NB4 (cell line): ENCODE measurements around the gene SUN2.

Experiments
- MYC ChIP-seq: IDR thresholded peaks from 2 replicates; pipeline ENCODE4 v1.6.1; 2011; ENCODE audit warnings: low read depth, low read length
- POLR2A ChIP-seq: IDR thresholded peaks from 2 replicates; pipeline ENCODE4 v1.6.1; 2011; ENCODE audit warnings: mild to moderate bottlenecking; ENCODE audit not compliant: insufficient read length; ENCODE audit errors: extremely low read depth
- TF ChIP-seq, protein P1 (sequence below): IDR thresholded peaks from one replicate; pipeline ENCODE4 v1.5.1; 2012; ENCODE audit warnings: low read depth, low read length

DNA sequence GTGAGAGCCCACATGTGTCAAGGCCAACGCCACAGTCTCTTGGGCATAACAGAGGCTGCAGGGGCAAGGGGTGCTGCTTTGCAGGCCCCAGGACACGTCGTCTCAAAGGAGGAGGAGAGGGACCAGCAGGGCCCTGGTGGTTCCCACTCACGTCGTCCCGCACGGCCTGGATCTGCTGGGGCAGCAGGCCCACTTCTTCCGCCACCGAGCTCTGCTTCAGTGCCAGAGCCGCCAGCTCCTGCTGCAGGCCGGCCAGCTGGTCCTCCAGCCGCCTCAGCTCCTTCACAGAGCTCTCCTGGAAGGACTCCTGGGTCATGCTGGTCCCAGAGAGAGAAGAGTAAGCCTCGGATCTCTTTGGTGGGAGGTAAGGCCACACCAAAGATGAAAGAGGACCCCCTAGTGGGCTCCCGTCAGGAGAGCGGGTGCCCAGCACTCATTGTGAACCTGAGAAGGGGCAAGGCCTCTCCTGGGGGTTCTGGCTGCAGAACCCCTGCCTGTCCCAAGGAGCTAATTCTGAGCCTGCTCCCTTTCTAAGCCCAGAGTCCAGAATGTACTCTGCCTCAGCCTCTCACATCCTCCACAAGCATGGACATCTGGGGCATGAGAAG, 15.6 kb downstream of the SUN2 start:
- TF ChIP-seq, protein P1, sequence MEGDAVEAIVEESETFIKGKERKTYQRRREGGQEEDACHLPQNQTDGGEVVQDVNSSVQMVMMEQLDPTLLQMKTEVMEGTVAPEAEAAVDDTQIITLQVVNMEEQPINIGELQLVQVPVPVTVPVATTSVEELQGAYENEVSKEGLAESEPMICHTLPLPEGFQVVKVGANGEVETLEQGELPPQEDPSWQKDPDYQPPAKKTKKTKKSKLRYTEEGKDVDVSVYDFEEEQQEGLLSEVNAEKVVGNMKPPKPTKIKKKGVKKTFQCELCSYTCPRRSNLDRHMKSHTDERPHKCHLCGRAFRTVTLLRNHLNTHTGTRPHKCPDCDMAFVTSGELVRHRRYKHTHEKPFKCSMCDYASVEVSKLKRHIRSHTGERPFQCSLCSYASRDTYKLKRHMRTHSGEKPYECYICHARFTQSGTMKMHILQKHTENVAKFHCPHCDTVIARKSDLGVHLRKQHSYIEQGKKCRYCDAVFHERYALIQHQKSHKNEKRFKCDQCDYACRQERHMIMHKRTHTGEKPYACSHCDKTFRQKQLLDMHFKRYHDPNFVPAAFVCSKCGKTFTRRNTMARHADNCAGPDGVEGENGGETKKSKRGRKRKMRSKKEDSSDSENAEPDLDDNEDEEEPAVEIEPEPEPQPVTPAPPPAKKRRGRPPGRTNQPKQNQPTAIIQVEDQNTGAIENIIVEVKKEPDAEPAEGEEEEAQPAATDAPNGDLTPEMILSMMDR = no peak
- TF ChIP-seq MYC (no peak), POLR2A (no peak)
